IMR-90 (cell line): ENCODE data around the gene MASTL. TPM values are rescaled to one million over a fixed set of nuclear protein-coding genes. Genes with fewer than 3 reads are reported as not detected.

ENCODE experiments used
- ATAC-seq: fragments of 200-7000 bp; cut with Tn5 transposase; 2 replicates; pipeline ENCODE4 v1.9.1; 2020; ENCODE audit warnings: low read depth, mild to moderate bottlenecking, moderate library complexity
- BruUV-seq: library from RNA; stranded (reverse); fragments of 400-500 nt; replicated peaks from 2 replicates; lab custom pipeline; 2021; lab: Mats Ljungman, UMichigan
- CTCF ChIA-PET: fragments of 300-600 bp; formaldehyde crosslinking; extraction: SDS; loops from one replicate; lab custom pipeline; 2021; ENCODE audit warnings: antibody characterized with exemption; lab: Yijun Ruan, JAX
- POLR2A ChIA-PET: fragments of 300-600 bp; sonication (Branson Sonifier 250); formaldehyde crosslinking; loops from one replicate; lab custom pipeline; 2022; ENCODE audit warnings: antibody characterized with exemption; ENCODE audit not compliant: unreplicated experiment; lab: Charles Lee
- DNase-seq: peaks from one replicate; pipeline ENCODE4 v3.0.0; 2013
- H2AFZ ChIP-seq: replicated peaks from 2 replicates; pipeline ENCODE3; 2013; ENCODE audit warnings: low read length, mild to moderate bottlenecking; ENCODE audit not compliant: poor library complexity
- H2AK5ac ChIP-seq: 2 replicates; pipeline ENCODE4 v1.6.1; 2013; ENCODE audit warnings: low read depth, low read length, inconsistent platforms
- H2AK9ac ChIP-seq: replicated peaks from 2 replicates; pipeline ENCODE3; 2013; ENCODE audit warnings: mild to moderate bottlenecking, low read depth, low read length, moderate library complexity; ENCODE audit not compliant: poor library complexity
- H2BK120ac ChIP-seq: 2 replicates; pipeline ENCODE4 v1.6.1; 2013; ENCODE audit warnings: low read depth, low read length, inconsistent platforms
- H2BK15ac ChIP-seq: 3 replicates; pipeline ENCODE4 v1.6.1; 2013; ENCODE audit warnings: low read depth, low read length, inconsistent platforms
- H2BK20ac ChIP-seq: 2 replicates; pipeline ENCODE4 v1.6.1; 2013; ENCODE audit warnings: low read depth, mild to moderate bottlenecking, inconsistent platforms, low read length, moderate library complexity
- H2BK5ac ChIP-seq: 2 replicates; pipeline ENCODE4 v1.6.1; 2013; ENCODE audit warnings: mild to moderate bottlenecking, low read depth, low read length, inconsistent platforms; ENCODE audit not compliant: poor library complexity, severe bottlenecking
- H3K14ac ChIP-seq: replicated peaks from 2 replicates; pipeline ENCODE4 v1.6.1; 2013; ENCODE audit warnings: low read depth, low read length, inconsistent platforms
- H3K18ac ChIP-seq: 2 replicates; pipeline ENCODE4 v1.6.1; 2013; ENCODE audit warnings: low read depth, low read length, control low read depth
- H3K23ac ChIP-seq: 2 replicates; pipeline ENCODE4 v1.6.1; 2013; ENCODE audit warnings: low read depth, low read length, inconsistent platforms
- H3K27ac ChIP-seq: 2 replicates; pipeline ENCODE4 v1.5.1; 2013; ENCODE audit warnings: mild to moderate bottlenecking, control low read depth, low read length; ENCODE audit not compliant: insufficient read depth
- H3K27me3 ChIP-seq: 2 replicates; pipeline ENCODE4 v1.6.1; 2013; ENCODE audit warnings: low read length; ENCODE audit not compliant: control insufficient read depth, insufficient read depth
- H3K36me3 ChIP-seq: 2 replicates; pipeline ENCODE4 v1.6.1; 2013; ENCODE audit warnings: low read length, mixed read lengths; ENCODE audit not compliant: control insufficient read depth, insufficient read depth
- H3K4ac ChIP-seq: 2 replicates; pipeline ENCODE4 v1.6.1; 2013; ENCODE audit warnings: low read depth, low read length, inconsistent platforms
- H3K4me1 ChIP-seq: 2 replicates; pipeline ENCODE4 v1.6.1; 2013; ENCODE audit warnings: low read length, mixed read lengths; ENCODE audit not compliant: control insufficient read depth, insufficient read depth
- H3K4me2 ChIP-seq: 2 replicates; pipeline ENCODE4 v1.6.1; 2013; ENCODE audit warnings: low read depth, mild to moderate bottlenecking, control low read depth, low read length, moderate library complexity
- H3K4me3 ChIP-seq: 2 replicates; pipeline ENCODE4 v1.5.1; 2013; ENCODE audit warnings: low read depth, mild to moderate bottlenecking, control low read depth, low read length, moderate library complexity; ENCODE audit not compliant: insufficient read depth
- H3K56ac ChIP-seq: 2 replicates; pipeline ENCODE4 v1.6.1; 2013; ENCODE audit warnings: low read length, inconsistent platforms; ENCODE audit not compliant: insufficient read depth; ENCODE audit errors: extremely low read depth
- H3K79me1 ChIP-seq, 2 experiments: 2 replicates each; pipeline ENCODE4 v1.6.1; 2013; ENCODE audit warnings: low read length in 2 of 2, inconsistent platforms in 1 of 2, low read depth in 1 of 2
- H3K9ac ChIP-seq: 2 replicates; pipeline ENCODE4 v1.6.1; 2013; ENCODE audit warnings: low read depth, low read length, control low read depth
- H3K9me1 ChIP-seq: 2 replicates; pipeline ENCODE4 v1.6.1; 2013; ENCODE audit warnings: low read length, inconsistent platforms; ENCODE audit not compliant: insufficient read depth
- H3K9me3 ChIP-seq: 2 replicates; pipeline ENCODE4 v1.6.1; 2013; ENCODE audit warnings: low read length; ENCODE audit not compliant: control insufficient read depth, insufficient read depth
- H4K20me1 ChIP-seq: 2 replicates; pipeline ENCODE4 v1.6.1; 2013; ENCODE audit warnings: low read length, inconsistent platforms; ENCODE audit not compliant: insufficient read depth
- H4K5ac ChIP-seq: 2 replicates; pipeline ENCODE4 v1.6.1; 2013; ENCODE audit warnings: mild to moderate bottlenecking, low read depth, low read length, control low read depth
- H4K8ac ChIP-seq, 2 experiments: 2 replicates each; pipeline ENCODE4 v1.6.1; 2013; ENCODE audit warnings: low read depth in 2 of 2, low read length in 2 of 2, control low read depth in 1 of 2, inconsistent platforms in 1 of 2
- H4K91ac ChIP-seq: 2 replicates; pipeline ENCODE4 v1.6.1; 2013; ENCODE audit warnings: low read depth, low read length, inconsistent platforms; ENCODE audit not compliant: insufficient read depth
- BHLHE40 ChIP-seq: fragments of 150-350 bp; IDR thresholded peaks from 2 replicates; pipeline ENCODE4 v1.6.1; 2016; ENCODE audit warnings: mild to moderate bottlenecking, low read depth, low read length
- CEBPB ChIP-seq: IDR thresholded peaks from 2 replicates; pipeline ENCODE4 v1.6.1; 2012; ENCODE audit warnings: low read depth, low read length, improper control_type of control experiment
- FOS ChIP-seq: fragments of 150-350 bp; IDR thresholded peaks from 2 replicates; pipeline ENCODE4 v1.6.1; 2016; ENCODE audit warnings: low read depth, low read length
- MAZ ChIP-seq: IDR thresholded peaks from 2 replicates; pipeline ENCODE4 v1.6.1; 2012; ENCODE audit warnings: low read depth, mild to moderate bottlenecking, low read length, improper control_type of control experiment, moderate library complexity, borderline replicate concordance
- NFE2L2 ChIP-seq: fragments of 150-350 bp; IDR thresholded peaks from 2 replicates; pipeline ENCODE4 v1.6.1; 2016; ENCODE audit warnings: low read depth, mild to moderate bottlenecking, low read length
- RAD21 ChIP-seq: IDR thresholded peaks from 2 replicates; pipeline ENCODE4 v1.6.1; 2012; ENCODE audit warnings: low read length, improper control_type of control experiment
- RCOR1 ChIP-seq: IDR thresholded peaks from 2 replicates; pipeline ENCODE4 v1.6.1; 2012; ENCODE audit warnings: mild to moderate bottlenecking, low read length, improper control_type of control experiment; ENCODE audit not compliant: insufficient replicate concordance
- RFX5 ChIP-seq: IDR thresholded peaks from 2 replicates; pipeline ENCODE4 v1.8.0; 2012; ENCODE audit warnings: low read depth, mild to moderate bottlenecking, low read length, moderate library complexity
- USF2 ChIP-seq: fragments of 150-350 bp; IDR thresholded peaks from 2 replicates; pipeline ENCODE4 v1.6.1; 2017; ENCODE audit warnings: mild to moderate bottlenecking, antibody characterized with exemption, low read length, low read depth
- WGBS, 2 experiments: methylation state at CpG; one replicate each; pipeline versions ENCODE4 v1.1.5 to v1.1.7; 2013; ENCODE audit warnings: missing lambda C conversion rate in 2 of 2; ENCODE audit not compliant: insufficient read length in 1 of 2; ENCODE audit errors: extremely low coverage in 2 of 2; 5-methylcytosine and 5-hydroxymethylcytosine counted together
- dilution Hi-C: fragments of 300-500 bp; cut with HindIII; formaldehyde crosslinking; loops from one replicate; pipeline ENCODE4 v1.14.3; 2018; ENCODE audit warnings: low sequenced_read_pairs; ENCODE audit not compliant: unreplicated experiment
- in situ Hi-C: fragments of 300-500 bp; cut with MboI; formaldehyde crosslinking; loops from 3 replicates; pipeline ENCODE4 v1.14.3; 2019; ENCODE audit warnings: low sequenced_read_pairs, inconsistent platforms, mixed read lengths
- intact Hi-C: fragments of 100-400 bp; cut with micrococcal nuclease; formaldehyde crosslinking; loops from 2 replicates; pipeline ENCODE4 v1.10.0; 2022
- polyA plus RNA-seq, 3 experiments: library from polyadenylated mRNA; depleted of rRNA; stranded (reverse); fragments of >200 nt; gene quantifications; 2 replicates each; pipeline ENCODE4 v1.2.3, GENCODE V29; 2012; ENCODE audit warnings: low replicate concordance in 1 of 3
- total RNA-seq: library from RNA; depleted of rRNA; stranded (reverse); fragments of >200 nt; gene quantifications from 2 replicates; pipeline ENCODE4 v1.2.3, GENCODE V29; 2012
- TF ChIP-seq, protein P1 (sequence below): conservative IDR thresholded peaks from 2 replicates; pipeline ENCODE4 v1.5.1; 2012; ENCODE audit warnings: mild to moderate bottlenecking, low read depth, low read length, improper control_type of control experiment

MASTL gene
- total and polyA plus RNA-seq, 2 of the 4 experiments (the other 2 are of a cell fraction), result 7.0 to 13.4 TPM

- Histone ChIP-seq H2AFZ (no peak overlapping the region), H4K8ac (no peak overlapping the region), H4K91ac (no peak overlapping the region), H3K4me3 (no peak overlapping the region), H3K56ac (no peak overlapping the region), H3K27me3 (no peaks in the 10 kb centered on the region), H3K9ac (no peak overlapping the region), H2BK15ac (no peak overlapping the region), H3K4me1 (no peaks in the 10 kb centered on the region), H2AK9ac (no peak overlapping the region), H3K23ac (no peak overlapping the region; the same call in 1 of the 2 replicates), H2BK120ac (no peak overlapping the region), H4K5ac (no peak overlapping the region), H4K20me1 (peaks cover 46% of the 10 kb centered on the region), H3K27ac (no peak overlapping the region), H3K18ac (no peak overlapping the region), H3K4ac (no peak overlapping the region), H2AK5ac (no peak overlapping the region), H3K79me1 (peaks cover 13 to 32% of the 10 kb centered on the region in 2 experiments), H3K9me1 (no peaks in the 10 kb centered on the region; the same call in 1 of the 2 replicates), H2BK20ac (no peak overlapping the region), H3K4me2 (no peak overlapping the region), H3K36me3 (peaks cover 29% of the 10 kb centered on the region), H3K14ac (no peak overlapping the region), H3K9me3 (no peaks in the 10 kb centered on the region), H2BK5ac (no peak overlapping the region)
- TF ChIP-seq RCOR1 (no peak), RFX5 (no peak), CEBPB (no peak), NFE2L2 (no peak), MAZ (no peak), BHLHE40 (no peak), USF2 (no peak), RAD21 (no peak), FOS (no peak)
- TF ChIP-seq, protein P1, sequence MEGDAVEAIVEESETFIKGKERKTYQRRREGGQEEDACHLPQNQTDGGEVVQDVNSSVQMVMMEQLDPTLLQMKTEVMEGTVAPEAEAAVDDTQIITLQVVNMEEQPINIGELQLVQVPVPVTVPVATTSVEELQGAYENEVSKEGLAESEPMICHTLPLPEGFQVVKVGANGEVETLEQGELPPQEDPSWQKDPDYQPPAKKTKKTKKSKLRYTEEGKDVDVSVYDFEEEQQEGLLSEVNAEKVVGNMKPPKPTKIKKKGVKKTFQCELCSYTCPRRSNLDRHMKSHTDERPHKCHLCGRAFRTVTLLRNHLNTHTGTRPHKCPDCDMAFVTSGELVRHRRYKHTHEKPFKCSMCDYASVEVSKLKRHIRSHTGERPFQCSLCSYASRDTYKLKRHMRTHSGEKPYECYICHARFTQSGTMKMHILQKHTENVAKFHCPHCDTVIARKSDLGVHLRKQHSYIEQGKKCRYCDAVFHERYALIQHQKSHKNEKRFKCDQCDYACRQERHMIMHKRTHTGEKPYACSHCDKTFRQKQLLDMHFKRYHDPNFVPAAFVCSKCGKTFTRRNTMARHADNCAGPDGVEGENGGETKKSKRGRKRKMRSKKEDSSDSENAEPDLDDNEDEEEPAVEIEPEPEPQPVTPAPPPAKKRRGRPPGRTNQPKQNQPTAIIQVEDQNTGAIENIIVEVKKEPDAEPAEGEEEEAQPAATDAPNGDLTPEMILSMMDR, result no peak
- ChIA-PET CTCF (interaction anchor here (0.6 kb wide), 1 partner anchor 383 kb away, joined by 3 read pairs; no protein-coding TSS in a partner anchor), POLR2A (no interaction called here)
- dilution Hi-C loops (no loop called here), in situ Hi-C loops (no loop called here), intact Hi-C loops (no loop called here)
- BruUV-seq, result no TSS peak
- DNase-seq, result no peak
- no peak for ATAC-seq
- WGBS, 2 experiments, result 100% methylated on average over 4 of the region's 5 CpGs; no CpG with 5 or more reads in 1 of the 2 experiments
Observed at GRCh38 chr10:27147701-27148100, 7.5 kb upstream of the MASTL start.
